NCI-H226 (cell line): ENCODE measurements around the gene RAB14.

Experiments
- DNase-seq: peaks from one replicate; pipeline ENCODE4 v3.0.0-alpha.2; 2015

Gene RAB14

GRCh38 chr9:121218357-121219027 lies 16.8 kb upstream of the RAB14 start:
- no peak for DNase-seq

GRCh38 chr9:121217609-121218292 lies 16.1 kb upstream of the RAB14 start:
- DNase-seq, result no peak

GRCh38 chr9:121216271-121216805 lies 14.7 kb upstream of the RAB14 start:
- DNase-seq, result no peak

GRCh38 chr9:121214005-121214404 lies 12.3 kb upstream of the RAB14 start:
- DNase-seq, result no peak

- DNase-seq, result peak; percentile 73
Measured at GRCh38 chr9:121213136-121213806, 11.6 kb upstream of the RAB14 start.

GRCh38 chr9:121210536-121210935 lies 8.9 kb upstream of the RAB14 start:
- DNase-seq, result no peak

- no peak for DNase-seq
Measured at GRCh38 chr9:121207371-121207940, 5.8 kb upstream of the RAB14 start.

- no peak for DNase-seq
Measured at GRCh38 chr9:121206516-121207370, 5.1 kb upstream of the RAB14 start.

- no peak for DNase-seq
Measured at GRCh38 chr9:121204611-121205010, 2.9 kb upstream of the RAB14 start.

- DNase-seq, result no peak
Measured at GRCh38 chr9:121204121-121204520, 2.5 kb upstream of the RAB14 start.

GRCh38 chr9:121201045-121201737 lies 478 bp downstream of the RAB14 start:
- peak; percentile 18 for DNase-seq

- DNase-seq, result no peak
Measured at GRCh38 chr9:121200356-121200755, 1.3 kb downstream of the RAB14 start.

GRCh38 chr9:121199921-121200320 lies 1.7 kb downstream of the RAB14 start:
- DNase-seq, result no peak

- DNase-seq, result no peak
Measured at GRCh38 chr9:121198512-121199042, 3.1 kb downstream of the RAB14 start.

- DNase-seq, result no peak
Measured at GRCh38 chr9:121197132-121197531, 4.5 kb downstream of the RAB14 start.

- no peak for DNase-seq
Measured at GRCh38 chr9:121196389-121196788, 5.3 kb downstream of the RAB14 start.

- DNase-seq, result no peak
Measured at GRCh38 chr9:121194730-121195129, 6.9 kb downstream of the RAB14 start.

- no peak for DNase-seq
Measured at GRCh38 chr9:121192959-121193640, 8.6 kb downstream of the RAB14 start.

GRCh38 chr9:121192518-121192917 lies 9.2 kb downstream of the RAB14 start:
- no peak for DNase-seq

- no peak for DNase-seq
Measured at GRCh38 chr9:121191235-121191634, 10.4 kb downstream of the RAB14 start.

GRCh38 chr9:121189660-121190059 lies 12.0 kb downstream of the RAB14 start:
- no peak for DNase-seq
